ENCODE results near the gene TRAPPC12.

DNA sequence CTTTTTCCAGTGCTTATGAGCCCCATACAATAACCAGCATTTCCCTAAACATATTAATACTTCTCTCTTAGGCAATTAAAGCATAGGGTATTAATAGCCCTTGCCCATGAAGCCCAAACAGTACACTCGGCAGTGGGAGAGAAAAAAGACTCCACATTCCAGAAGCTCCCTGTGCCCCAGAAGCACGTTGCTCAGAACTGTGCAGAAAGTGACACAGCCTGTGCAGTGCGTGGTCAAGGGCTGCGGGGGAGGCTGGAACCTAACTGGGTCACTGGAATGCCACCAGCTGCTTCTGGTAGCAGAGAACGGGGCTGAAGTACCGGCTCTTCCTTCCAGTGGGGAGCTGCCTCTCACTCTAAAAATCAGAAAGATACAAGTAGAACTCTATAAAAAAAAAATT, 34.6 kb upstream of the TRAPPC12 start:
- TF ChIP-seq YY1 (IDR thresholded peaks at IDR 0.05; ENCODE audit: insufficient read depth, insufficient read length) (no peak), SUZ12 (IDR thresholded peaks at IDR 0.05; ENCODE audit: extremely low read depth, insufficient read depth, insufficient read length) (no peak)
